Activated B cell treated with CpG ODN at 0.5 μM for 24 hours (primary cell): Measurements from ENCODE around the gene NAA80. TPM values are rescaled to one million over a fixed set of nuclear protein-coding genes. Genes with fewer than 3 reads are reported as not detected.

Experiments
- ATAC-seq: fragments of 200-7000 bp; cut with Tn5 transposase; one replicate; pipeline ENCODE4 v1.10.0; 2021; ENCODE audit warnings: low read depth, mild to moderate bottlenecking, moderate library complexity
- CTCF ChIA-PET: fragments of 350-600 bp; sonication (Branson Sonifier 250); formaldehyde crosslinking; loops from one replicate; lab custom pipeline; 2021; ENCODE audit warnings: antibody characterized with exemption; lab: Charles Lee
- POLR2A ChIA-PET: fragments of 350-600 bp; sonication (Branson Sonifier 250); formaldehyde crosslinking; loops from one replicate; lab custom pipeline; 2021; ENCODE audit warnings: antibody characterized with exemption; lab: Charles Lee
- DNase-seq: peaks from one replicate; pipeline ENCODE4 v3.0.0; 2022
- H3K27ac Mint-ChIP-seq: one replicate; pipeline ENCODE4 v1.8.0; 2020; ENCODE audit warnings: mixed read lengths
- H3K27me3 Mint-ChIP-seq: one replicate; pipeline ENCODE4 v1.8.0; 2021; ENCODE audit warnings: mixed read lengths
- H3K36me3 Mint-ChIP-seq: one replicate; pipeline ENCODE4 v1.8.0; 2021; ENCODE audit warnings: low read depth, mixed read lengths
- H3K4me1 Mint-ChIP-seq: one replicate; pipeline ENCODE4 v1.8.0; 2021; ENCODE audit warnings: mixed read lengths
- H3K4me3 Mint-ChIP-seq: one replicate; pipeline ENCODE4 v1.8.0; 2020; ENCODE audit warnings: mild to moderate bottlenecking, mixed read lengths
- H3K9me3 Mint-ChIP-seq: one replicate; pipeline ENCODE4 v1.8.0; 2020; ENCODE audit warnings: mixed read lengths
- CTCF ChIP-seq: fragments of 200-600 bp; IDR thresholded peaks from one replicate; pipeline ENCODE4 v1.8.0; 2022; ENCODE audit warnings: antibody characterized with exemption, mild to moderate bottlenecking
- intact Hi-C: fragments of 100-400 bp; cut with micrococcal nuclease; formaldehyde crosslinking; loops from one replicate; pipeline ENCODE4 v1.15.1; 2024
- total RNA-seq: library from RNA; stranded (reverse); gene quantifications from 2 replicates; pipeline ENCODE4 v1.2.3, GENCODE V29; 2022

NAA80 gene
- total RNA-seq, 1 donor from 2014 or later = 24.8 TPM

DNA sequence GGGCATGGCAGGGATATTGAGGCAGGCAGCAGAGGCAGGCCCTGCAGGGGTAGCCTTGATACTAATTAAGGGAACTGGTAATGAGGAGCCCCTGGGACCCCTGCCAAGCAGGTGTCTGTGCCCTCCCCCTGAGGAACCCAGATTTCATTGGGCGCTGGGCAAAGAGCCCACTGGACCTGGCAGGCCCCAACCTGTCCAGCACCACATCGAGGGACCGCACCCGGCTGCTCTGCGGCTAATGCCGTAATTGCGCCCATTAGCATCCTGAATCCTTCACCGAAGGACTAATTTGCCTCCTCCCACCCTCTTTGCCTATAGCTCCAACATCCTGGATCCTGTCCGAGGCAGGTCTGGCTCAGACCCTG is 44.0 kb downstream of the NAA80 start:
- no peak overlapping the region for H3K27ac Mint-ChIP-seq

GRCh38 chr3:50254577-50255250 is 44.5 kb downstream of the NAA80 start:
- CTCF ChIA-PET = interaction anchor here (2.6 kb wide), 1 partner anchor 8 kb away, joined by 11 read pairs; no protein-coding TSS in a partner anchor
- intact Hi-C loops = no loop called here
- TF ChIP-seq CTCF = no peak
- POLR2A ChIA-PET = interaction anchor here (0.6 kb wide), 1 partner anchor 1198 kb away, joined by 3 read pairs; no protein-coding TSS in a partner anchor
- no peak for ATAC-seq
- Mint-ChIP-seq H3K4me3 (no peak overlapping the region), H3K27me3 (no peaks in the 10 kb centered on the region), H3K27ac (no peak overlapping the region), H3K36me3 (peaks cover 77% of the 10 kb centered on the region), H3K4me1 (peaks cover 27% of the 10 kb centered on the region), H3K9me3 (no peaks in the 10 kb centered on the region)
- no peak for DNase-seq

More for the DNA sequence above, 44.0 kb downstream of the NAA80 start:
- no peak overlapping the region for H3K4me3 Mint-ChIP-seq
- peaks cover 74% of the 10 kb centered on the region for H3K36me3 Mint-ChIP-seq
- intact Hi-C loops = no loop called here
- peaks cover 24% of the 10 kb centered on the region for H3K4me1 Mint-ChIP-seq
- ATAC-seq (no peak), DNase-seq (no peak)
- no peaks in the 10 kb centered on the region for H3K9me3 Mint-ChIP-seq
- POLR2A ChIA-PET = interaction anchor here (0.6 kb wide), 1 partner anchor 1197 kb away, joined by 3 read pairs; no protein-coding TSS in a partner anchor
- TF ChIP-seq CTCF = no peak
- CTCF ChIA-PET = interaction anchor here (1.0 to 2.6 kb wide), 2 partner anchors 9 to 61 kb away, joined by 3 to 11 read pairs; no protein-coding TSS in a partner anchor
- H3K27me3 Mint-ChIP-seq = no peaks in the 10 kb centered on the region

DNA sequence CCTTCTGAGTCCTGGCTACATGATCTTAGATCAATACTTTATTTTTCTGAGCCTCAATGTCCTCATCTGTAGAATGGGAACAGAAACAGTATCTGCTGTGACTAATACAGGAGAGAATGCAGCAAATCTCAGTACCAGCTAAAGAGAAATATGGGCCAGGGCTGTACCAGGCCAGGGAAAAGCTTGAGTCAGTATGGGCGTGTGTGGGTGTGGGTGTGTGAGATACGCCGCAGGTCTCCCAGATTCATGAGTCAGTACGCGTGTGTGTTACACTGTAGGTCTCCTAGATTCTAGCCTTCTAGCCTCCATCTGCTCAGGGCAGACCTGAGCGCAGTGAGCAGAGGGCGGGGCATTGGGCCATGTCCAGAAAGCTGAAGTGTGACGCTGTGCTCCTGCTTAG is 48.0 kb downstream of the NAA80 start:
- no peak for TF ChIP-seq CTCF
- intact Hi-C loops = no loop called here
- ChIA-PET CTCF (interaction anchor here (3.5 kb wide), 1 partner anchor 57 kb away, joined by 15 read pairs; no protein-coding TSS in a partner anchor), POLR2A (no interaction called here)
- Mint-ChIP-seq H3K4me3 (no peak overlapping the region), H3K4me1 (peaks cover 49% of the 10 kb centered on the region), H3K36me3 (peaks cover 56% of the 10 kb centered on the region), H3K27me3 (no peaks in the 10 kb centered on the region), H3K9me3 (no peaks in the 10 kb centered on the region), H3K27ac (peak overlapping the region; percentile 30)
- DNase-seq = no peak
- ATAC-seq = no peak

GRCh38 chr3:50250514-50250913 is 48.7 kb downstream of the NAA80 start:
- Mint-ChIP-seq H3K36me3 (peaks cover 53% of the 10 kb centered on the region), H3K9me3 (no peaks in the 10 kb centered on the region), H3K4me1 (peaks cover 56% of the 10 kb centered on the region), H3K27ac (no peak overlapping the region), H3K27me3 (no peaks in the 10 kb centered on the region), H3K4me3 (no peak overlapping the region)
- no peak for ATAC-seq
- ChIA-PET CTCF (interaction anchor here (3.5 to 5.2 kb wide), 3 partner anchors 9 to 56 kb away, joined by 15 to 104 read pairs (median 34); no protein-coding TSS in a partner anchor), POLR2A (interaction anchor here (0.8 to 1.0 kb wide), 2 partner anchors 13 to 15 kb away, joined by 3 read pairs; partner anchors contain the start of gene GNAI2)
- intact Hi-C loops = no loop called here
- TF ChIP-seq CTCF = no peak
- DNase-seq = no peak

- DNase-seq (no peak), ATAC-seq (no peak)
- Mint-ChIP-seq H3K36me3 (peaks cover 43% of the 10 kb centered on the region), H3K4me1 (peaks cover 66% of the 10 kb centered on the region), H3K4me3 (no peak overlapping the region), H3K27ac (no peak overlapping the region), H3K9me3 (no peaks in the 10 kb centered on the region), H3K27me3 (no peaks in the 10 kb centered on the region)
- ChIA-PET CTCF (interaction anchor here (3.5 to 5.2 kb wide), 3 partner anchors 10 to 55 kb away, joined by 15 to 104 read pairs (median 34); no protein-coding TSS in a partner anchor), POLR2A (interaction anchor here (1.0 to 4.6 kb wide), 2 partner anchors 14 to 21 kb away, joined by 3 to 49 read pairs; partner anchors contain the start of gene GNAI2)
- TF ChIP-seq CTCF = no peak
- intact Hi-C loops = no loop called here
Observed at GRCh38 chr3:50249457-50249856, 49.7 kb downstream of the NAA80 start.
